HG03196 (cell line): ENCODE data around the gene CCDC191.

Experiments used
- ATAC-seq: cut with Tn5 transposase; IDR thresholded peaks from one replicate; pipeline ENCODE4 v1.9.1; 2021; ENCODE audit not compliant: unreplicated experiment

Gene CCDC191

DNA sequence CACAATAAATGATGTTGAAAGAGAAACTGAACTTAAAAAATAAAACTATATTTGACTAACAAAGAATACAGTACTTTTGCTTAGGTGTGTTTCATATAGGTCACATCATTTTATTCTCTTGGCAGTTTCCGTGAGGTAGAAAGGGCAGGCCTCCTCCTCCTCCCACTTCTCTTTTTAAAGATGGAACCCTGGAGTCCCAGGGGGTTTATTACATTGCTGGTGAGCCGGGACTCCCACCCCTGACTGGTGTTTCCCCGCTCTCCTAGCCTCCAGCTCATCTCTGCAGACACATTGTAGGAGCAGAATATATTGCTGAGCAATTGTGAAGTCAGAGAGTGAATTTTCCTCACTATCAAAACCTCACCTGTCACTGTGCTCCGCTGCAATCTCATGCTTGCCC, 78.5 kb downstream of the CCDC191 start:
- no peak for ATAC-seq

DNA sequence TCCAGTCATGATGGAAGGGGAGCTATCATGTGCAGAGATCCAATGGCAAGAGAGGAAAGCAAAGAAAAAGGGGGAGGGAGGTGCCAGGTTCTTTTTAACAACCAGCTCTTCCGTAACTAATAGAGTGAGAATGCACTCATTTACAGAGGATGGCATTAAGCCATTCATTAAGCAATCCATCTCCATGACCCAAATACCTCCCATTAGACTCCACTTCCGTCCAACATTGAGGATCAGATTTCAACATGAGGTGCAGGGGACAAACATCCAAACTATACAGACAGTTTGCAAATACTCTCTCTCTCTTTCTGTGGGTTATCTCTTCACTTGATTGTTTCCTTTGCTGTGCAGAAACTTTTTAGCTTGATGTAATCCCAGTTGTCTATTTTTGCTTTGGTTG, 87.3 kb downstream of the CCDC191 start:
- no peak for ATAC-seq

DNA sequence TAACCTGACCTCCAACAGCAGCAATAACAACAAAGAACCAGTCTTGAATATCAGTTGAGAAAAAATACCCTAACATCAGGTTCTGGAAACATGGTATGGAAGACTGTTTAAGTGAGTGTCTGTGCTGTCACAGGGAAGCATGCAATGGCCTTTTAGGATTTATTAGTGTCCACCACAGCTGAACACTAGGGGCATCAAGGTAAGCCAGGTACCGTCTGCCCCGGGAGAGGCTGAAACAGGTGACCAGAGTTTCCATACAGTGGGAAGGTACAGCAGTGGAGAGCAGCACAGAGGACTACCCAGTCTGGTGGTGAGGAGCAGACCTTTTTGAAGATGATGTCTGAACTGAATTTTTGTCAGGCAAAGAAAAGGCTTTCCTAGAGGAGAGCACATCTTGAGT, 90.2 kb downstream of the CCDC191 start:
- no peak for ATAC-seq

DNA sequence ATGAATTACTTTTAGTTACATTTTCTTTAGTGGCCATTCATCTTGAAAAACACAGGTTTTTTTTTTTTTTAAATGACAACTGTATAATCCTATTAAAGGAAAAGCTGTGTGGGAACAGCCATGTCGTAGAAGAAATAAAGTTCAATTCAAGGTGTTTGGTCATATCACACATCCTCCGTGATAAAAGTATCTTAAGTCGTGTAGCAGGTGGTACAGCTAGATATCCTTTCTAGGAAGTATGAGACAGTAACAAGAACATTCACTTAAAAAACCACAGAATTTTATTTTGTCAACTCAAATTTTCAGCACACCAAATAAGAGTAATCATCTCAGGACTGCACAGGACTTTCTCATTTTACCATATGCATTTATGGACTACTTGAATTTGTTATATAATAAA, 92.4 kb downstream of the CCDC191 start:
- ATAC-seq, result no peak

DNA sequence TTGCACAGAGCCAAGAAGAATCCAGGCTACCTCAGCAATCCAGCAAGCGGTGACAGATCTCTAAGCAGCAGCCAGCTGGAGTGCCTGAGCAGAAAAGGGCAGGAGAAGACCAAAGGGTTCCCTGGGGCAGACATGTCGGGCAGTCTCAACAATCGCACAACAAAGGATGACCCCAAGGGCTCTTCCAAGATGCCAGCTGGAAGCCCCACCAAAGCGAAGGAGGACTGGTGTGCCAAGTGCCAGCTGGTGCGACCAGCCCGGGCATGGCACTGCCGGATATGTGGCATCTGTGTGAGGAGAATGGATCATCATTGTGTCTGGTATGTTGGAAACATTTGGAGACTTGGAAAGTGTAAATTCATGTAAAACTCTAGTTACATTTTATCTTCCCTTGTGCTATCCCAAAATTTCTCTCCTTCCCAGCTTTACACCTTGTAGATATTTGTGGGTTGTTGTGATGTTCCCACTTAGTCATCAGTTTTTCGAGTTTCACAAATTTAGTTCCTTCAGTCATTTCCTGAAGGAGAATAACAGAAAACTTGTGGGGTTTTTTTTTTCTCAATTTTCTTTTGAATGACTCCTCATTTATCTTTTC, 102.1 kb downstream of the CCDC191 start:
- no peak for ATAC-seq

DNA sequence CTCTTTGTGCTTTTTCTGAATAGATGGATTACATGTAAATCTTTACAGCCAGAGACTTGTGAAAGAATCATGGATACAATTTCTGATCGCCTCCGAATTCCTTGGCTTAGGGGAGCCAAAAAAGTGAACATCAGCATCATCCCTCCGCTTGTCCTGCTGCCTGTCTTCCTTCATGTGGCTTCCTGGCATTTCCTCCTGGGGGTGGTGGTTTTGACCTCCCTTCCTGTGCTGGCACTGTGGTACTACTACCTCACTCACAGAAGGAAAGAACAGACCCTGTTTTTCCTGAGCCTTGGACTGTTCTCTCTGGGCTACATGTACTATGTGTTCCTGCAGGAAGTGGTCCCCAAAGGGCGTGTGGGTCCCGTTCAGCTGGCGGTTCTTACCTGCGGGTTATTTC, 102.6 kb downstream of the CCDC191 start:
- ATAC-seq, result no peak

DNA sequence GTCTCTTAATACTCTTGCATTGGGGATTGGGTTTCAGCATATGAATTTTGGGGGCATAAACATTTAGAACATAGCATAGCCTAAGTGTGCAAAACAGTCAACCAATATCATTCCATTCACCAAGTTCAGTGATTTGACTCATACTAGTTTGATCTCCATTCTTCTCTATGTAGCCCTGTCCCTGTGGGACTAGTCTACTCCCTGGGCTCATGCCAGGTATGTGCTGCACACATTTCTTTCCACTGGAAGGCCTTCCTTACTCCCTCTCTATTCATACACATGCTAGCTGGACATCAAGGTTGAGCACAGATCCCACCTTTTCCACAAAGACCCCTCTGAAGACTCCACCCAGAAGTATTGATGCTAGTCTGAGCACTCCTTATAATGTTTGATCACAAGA, 103.4 kb downstream of the CCDC191 start:
- ATAC-seq, result no peak

DNA sequence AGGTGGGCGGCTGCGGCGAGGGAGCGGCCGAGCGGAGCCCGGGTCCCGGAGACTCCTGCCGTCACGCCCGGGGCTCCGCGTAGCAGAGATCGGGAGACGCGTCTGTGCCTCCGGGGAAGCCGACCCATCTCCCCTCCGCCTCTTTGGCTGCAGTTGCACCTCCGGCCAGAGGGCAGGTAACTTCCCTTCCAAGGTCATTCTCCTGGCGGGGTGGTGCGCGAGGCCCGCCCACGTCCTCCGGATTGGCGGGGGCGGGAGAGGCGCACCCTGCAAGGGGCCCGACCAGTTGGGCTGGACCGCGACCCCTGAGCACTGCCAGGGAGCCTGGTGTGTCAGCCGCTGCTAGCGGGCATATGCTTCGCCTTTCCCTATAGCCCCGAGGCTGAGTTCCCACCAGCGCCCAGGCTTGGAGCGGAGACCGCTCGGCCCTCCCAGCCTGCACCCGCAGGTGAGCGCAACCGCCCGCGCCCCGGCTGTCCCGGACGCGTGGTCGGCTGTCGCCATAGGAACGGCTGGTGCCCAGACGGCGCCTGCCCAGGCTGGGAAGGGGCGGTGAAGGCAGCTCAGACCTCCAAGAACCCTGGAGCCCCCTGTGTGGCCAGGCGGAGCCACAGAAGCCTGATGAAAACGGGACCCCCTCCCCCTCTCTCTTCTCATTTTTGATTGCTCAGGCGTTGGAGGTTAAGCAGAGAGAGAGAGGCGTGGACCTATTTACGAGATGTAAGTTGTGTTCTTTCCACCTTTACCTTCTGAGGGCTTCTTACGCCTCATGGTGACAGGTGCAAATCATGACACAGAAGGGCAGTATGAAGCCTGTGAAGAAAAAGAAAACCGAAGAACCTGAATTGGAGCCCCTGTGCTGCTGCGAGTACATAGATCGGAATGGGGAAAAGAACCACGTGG, 108.1 kb downstream of the CCDC191 start:
- peak; percentile 40 for ATAC-seq

DNA sequence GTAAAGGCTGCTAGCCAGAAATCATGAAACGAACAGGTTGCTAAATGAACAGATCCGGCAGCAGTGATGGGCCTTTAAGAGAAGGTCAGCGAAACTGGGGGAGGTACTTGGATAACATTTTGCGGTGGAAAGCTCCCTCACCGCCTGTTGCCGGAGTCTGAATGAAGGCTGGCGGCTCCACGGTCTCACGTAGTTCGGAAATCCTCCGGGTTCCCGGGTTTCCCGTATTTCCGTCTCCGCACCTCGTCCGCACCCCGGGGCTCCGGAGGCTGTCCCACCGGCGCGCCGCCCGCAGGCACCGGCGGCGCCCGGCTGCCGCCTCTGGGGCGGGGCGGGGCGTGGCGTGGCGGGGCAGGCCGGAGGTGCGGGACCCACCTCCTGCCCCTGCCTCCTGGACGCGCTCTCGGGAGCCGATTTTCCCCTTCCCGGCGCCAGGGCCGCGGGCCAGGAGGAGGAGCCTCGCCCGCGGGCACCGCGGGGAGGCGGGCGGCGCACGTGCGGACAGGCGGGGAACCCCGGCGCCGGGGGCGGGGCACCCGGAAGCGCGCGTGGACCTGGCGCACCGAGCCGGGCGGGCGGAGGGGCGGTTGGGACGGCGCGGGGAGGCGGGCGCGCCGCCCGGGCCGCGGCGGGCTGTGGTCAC, 108.8 kb downstream of the CCDC191 start, which contains the start of gene ZDHHC23:
ZDHHC23 (plus strand) TSS at position 642 of the 643 bp plus-strand sequence. CDS start 790 bp downstream, outside the sequence.
- ATAC-seq, result peak; percentile 62

DNA sequence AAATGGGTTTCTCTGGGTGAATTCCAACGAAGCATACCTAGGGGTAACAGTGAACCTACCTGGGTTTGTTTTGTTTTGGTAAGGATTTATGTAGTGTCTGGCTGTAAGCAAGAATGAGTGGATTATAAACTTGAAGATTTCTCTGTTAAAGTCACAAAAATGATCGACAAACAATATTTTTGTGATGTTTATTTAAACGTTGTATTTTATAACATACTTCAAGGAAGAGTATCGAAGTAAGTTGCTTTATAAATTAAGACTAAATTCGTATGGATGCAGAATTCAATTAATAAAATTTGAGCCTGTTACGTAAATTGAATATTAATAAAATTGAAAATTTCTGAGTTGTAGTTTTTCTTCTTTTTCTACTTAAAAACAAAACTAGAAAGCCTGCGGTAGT, 109.5 kb downstream of the CCDC191 start:
- no peak for ATAC-seq

DNA sequence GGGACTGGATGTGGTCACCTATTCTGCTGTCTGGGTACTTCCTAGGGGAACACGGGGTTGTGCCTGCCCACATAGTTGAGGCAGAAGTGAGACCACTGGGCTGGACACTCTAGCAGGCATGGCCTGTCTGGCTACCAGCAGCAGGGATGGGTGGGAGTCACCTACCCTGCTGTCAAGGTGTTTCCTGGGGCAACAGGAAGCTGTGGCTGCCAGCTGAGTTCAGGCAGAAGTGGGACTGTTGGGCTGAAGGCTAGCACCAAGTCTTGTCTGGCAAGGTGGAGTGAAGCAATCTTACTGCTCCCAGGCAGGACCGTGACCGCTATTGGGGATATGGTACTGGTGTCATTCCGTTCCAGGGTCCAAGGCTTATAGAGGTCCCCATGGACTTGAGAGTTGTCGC, 128.8 kb downstream of the CCDC191 start:
- ATAC-seq, result no peak

DNA sequence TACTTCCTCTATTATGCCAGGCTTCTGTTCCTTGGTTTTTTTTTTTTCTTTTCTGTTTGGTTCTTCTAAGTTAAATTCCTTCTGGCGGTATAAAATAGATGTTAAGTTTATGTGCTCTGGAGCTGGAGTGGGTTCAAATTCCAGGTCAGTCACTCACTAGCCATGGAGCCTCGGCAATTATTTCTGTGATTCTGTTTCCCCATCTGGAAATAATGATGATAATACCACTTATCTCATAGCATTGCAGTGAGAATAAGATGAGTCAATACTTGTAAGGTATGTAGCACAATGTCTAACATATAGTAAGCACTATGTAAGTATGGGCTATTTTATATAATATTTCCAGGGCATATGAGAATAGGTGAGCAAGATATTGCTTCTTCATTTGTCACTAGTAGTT, 141.7 kb downstream of the CCDC191 start:
- ATAC-seq, result no peak
